ENCODE measurements around the gene OR4C6. TPM values are rescaled to one million over a fixed set of nuclear protein-coding genes. Genes with fewer than 3 reads are reported as not detected.

Gene OR4C6
- total RNA-seq: not detected
- not detected for polyA plus RNA-seq (ENCODE audit: insufficient read depth, low read depth, low replicate concordance)
- long read RNA-seq, donor 1: 0 reads
- long read RNA-seq, donor 2: 0 reads

GRCh38 chr11:55661901-55662300 lies at the start of gene OR4C6:
OR4C6 (plus strand) TSS chr11:55662201; CDS start chr11:55665167, 2,966 bp downstream.
- intact Hi-C loops (cut with DNase I; ENCODE audit: low total_unique reads): no loop called here
- Histone ChIP-seq H3K27me3 (no peaks in the 10 kb centered on the region), H3K4me3 (no peak within 1 kb of the TSS), H3K9me3 (no peaks in the 10 kb centered on the region), H3K4me1 (no peaks in the 10 kb centered on the region), H3K36me3 (ENCODE audit: low read depth, missing control alignments) (no peaks in the 10 kb centered on the region), H3K27ac (no peak within 1 kb of the TSS)
- 63 to 93% methylated on average over 1 of the region's 1 CpG for WGBS, 2 donors
- DNase-seq: no peak
- TF ChIP-seq CTCF (IDR thresholded peaks at IDR 0.05) (no peak), POLR2A (IDR thresholded peaks at IDR 0.05) (no peak)

GRCh38 chr11:55624531-55624930 lies 37.5 kb upstream of the OR4C6 start:
- H3K36me3 ChIP-seq (ENCODE audit: low read depth, missing control alignments): no peaks in the 10 kb centered on the region
- H3K9me3 ChIP-seq: no peaks in the 10 kb centered on the region
- H3K27ac ChIP-seq: no peak overlapping the region
- intact Hi-C loops (cut with DNase I; ENCODE audit: low total_unique reads): no loop called here
- no peak for DNase-seq
- H3K4me1 ChIP-seq: no peaks in the 10 kb centered on the region
- whole genome bisulfite sequencing, 2 donors: 65 to 71% methylated on average over 1 of the region's 1 CpG
- H3K4me3 ChIP-seq: no peak overlapping the region
- H3K27me3 ChIP-seq: no peaks in the 10 kb centered on the region
- TF ChIP-seq CTCF (IDR thresholded peaks at IDR 0.05) (no peak), POLR2A (IDR thresholded peaks at IDR 0.05) (no peak)

GRCh38 chr11:55634813-55635212 lies 27.2 kb upstream of the OR4C6 start, which contains the start of gene OR4P4:
OR4P4 (plus strand) TSS chr11:55635113.
- H3K4me3 ChIP-seq: no peak within 1 kb of the TSS
- no peaks in the 10 kb centered on the region for H3K9me3 ChIP-seq
- WGBS, 2 donors: 46 to 48% methylated on average over 3 of the region's 3 CpGs
- no peaks in the 10 kb centered on the region for H3K4me1 ChIP-seq
- no peaks in the 10 kb centered on the region for H3K27me3 ChIP-seq
- no peak for DNase-seq
- TF ChIP-seq CTCF (IDR thresholded peaks at IDR 0.05) (no peak), POLR2A (IDR thresholded peaks at IDR 0.05) (no peak)
- no peak within 1 kb of the TSS for H3K27ac ChIP-seq
- H3K36me3 ChIP-seq (ENCODE audit: low read depth, missing control alignments): no peaks in the 10 kb centered on the region
- intact Hi-C loops (cut with DNase I; ENCODE audit: low total_unique reads): no loop called here

GRCh38 chr11:55648027-55648426 lies 14.0 kb upstream of the OR4C6 start, which contains the start of gene OR4S2:
OR4S2 (plus strand) TSS chr11:55648327; CDS start chr11:55650904, 2,577 bp downstream.
- H3K27me3 ChIP-seq: no peaks in the 10 kb centered on the region
- DNase-seq: no peak
- no peaks in the 10 kb centered on the region for H3K36me3 ChIP-seq (ENCODE audit: low read depth, missing control alignments)
- no peak for TF ChIP-seq CTCF (IDR thresholded peaks at IDR 0.05)
- no peak for TF ChIP-seq POLR2A (IDR thresholded peaks at IDR 0.05)
- no peaks in the 10 kb centered on the region for H3K9me3 ChIP-seq
- intact Hi-C loops (cut with DNase I; ENCODE audit: low total_unique reads): no loop called here
- WGBS, 2 donors: 74 to 79% methylated on average over 2 of the region's 2 CpGs
- H3K4me3 ChIP-seq: no peak within 1 kb of the TSS
- no peak within 1 kb of the TSS for H3K27ac ChIP-seq
- H3K4me1 ChIP-seq: no peaks in the 10 kb centered on the region

- TF ChIP-seq POLR2A (IDR thresholded peaks at IDR 0.05) (no peak), CTCF (IDR thresholded peaks at IDR 0.05) (no peak)
- Histone ChIP-seq H3K4me3 (no peak overlapping the region), H3K27ac (no peak overlapping the region), H3K4me1 (no peaks in the 10 kb centered on the region), H3K9me3 (no peaks in the 10 kb centered on the region), H3K36me3 (ENCODE audit: low read depth, missing control alignments) (no peaks in the 10 kb centered on the region), H3K27me3 (no peaks in the 10 kb centered on the region)
- WGBS, 2 donors: 55 to 89% methylated on average over 1 of the region's 1 CpG
- intact Hi-C loops (cut with DNase I; ENCODE audit: low total_unique reads): no loop called here
- no peak for DNase-seq
Observed at GRCh38 chr11:55652560-55652959, 9.4 kb upstream of the OR4C6 start.
